Ovary (tissue), 3 donors: Measurements from ENCODE around the gene LTC4S.

Experiments used
- EP300 ChIP-seq: sonication (generic); formaldehyde crosslinking; IDR thresholded peaks from one replicate; pipeline ENCODE4 v1.6.1; 2017; ENCODE audit warnings: antibody characterized with exemption
- POLR2A ChIP-seq: fragments of 450-650 bp; IDR thresholded peaks from one replicate; pipeline ENCODE4 v1.6.1; 2017; ENCODE audit warnings: antibody characterized with exemption, mild to moderate bottlenecking, moderate library complexity
- TF ChIP-seq, protein P1 (sequence below), 3 donors: fragments of 450-650 bp in 2 of 3; fragments of 200-600 bp in 1 of 3; IDR thresholded peaks; one replicate each; pipeline versions ENCODE4 v1.5.1 to v1.8.0; 2016 to 2022; ENCODE audit warnings: antibody characterized with exemption in 3 of 3, mild to moderate bottlenecking in 1 of 3
- donor health status: DM: no; HTN: no; CAD: no.

GRCh38 chr5:179816401-179816795 lies 22.6 kb downstream of the LTC4S start:
- TF ChIP-seq, protein P1, sequence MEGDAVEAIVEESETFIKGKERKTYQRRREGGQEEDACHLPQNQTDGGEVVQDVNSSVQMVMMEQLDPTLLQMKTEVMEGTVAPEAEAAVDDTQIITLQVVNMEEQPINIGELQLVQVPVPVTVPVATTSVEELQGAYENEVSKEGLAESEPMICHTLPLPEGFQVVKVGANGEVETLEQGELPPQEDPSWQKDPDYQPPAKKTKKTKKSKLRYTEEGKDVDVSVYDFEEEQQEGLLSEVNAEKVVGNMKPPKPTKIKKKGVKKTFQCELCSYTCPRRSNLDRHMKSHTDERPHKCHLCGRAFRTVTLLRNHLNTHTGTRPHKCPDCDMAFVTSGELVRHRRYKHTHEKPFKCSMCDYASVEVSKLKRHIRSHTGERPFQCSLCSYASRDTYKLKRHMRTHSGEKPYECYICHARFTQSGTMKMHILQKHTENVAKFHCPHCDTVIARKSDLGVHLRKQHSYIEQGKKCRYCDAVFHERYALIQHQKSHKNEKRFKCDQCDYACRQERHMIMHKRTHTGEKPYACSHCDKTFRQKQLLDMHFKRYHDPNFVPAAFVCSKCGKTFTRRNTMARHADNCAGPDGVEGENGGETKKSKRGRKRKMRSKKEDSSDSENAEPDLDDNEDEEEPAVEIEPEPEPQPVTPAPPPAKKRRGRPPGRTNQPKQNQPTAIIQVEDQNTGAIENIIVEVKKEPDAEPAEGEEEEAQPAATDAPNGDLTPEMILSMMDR (IDR thresholded peaks at IDR 0.05): no peak
- no peak for TF ChIP-seq EP300
- no peak for TF ChIP-seq POLR2A
